T-cell (primary cell): ENCODE measurements around the gene BCAM. TPM values are rescaled to one million over a fixed set of nuclear protein-coding genes. Genes with fewer than 3 reads are reported as not detected.

ENCODE experiments used
- ATAC-seq, 4 experiments: fragments of 200-7000 bp in 3 of 4; fragments of 150-1000 bp in 1 of 4; cut with Tn5 transposase; replicated peaks in 1 of 4; 1 replicate in 3 of 4; 2 replicates in 1 of 4; pipeline ENCODE4 v1.10.0; 2021; ENCODE audit warnings: moderate library complexity in 3 of 4, mild to moderate bottlenecking in 2 of 4, moderate number of reproducible peaks in 1 of 4
- CTCF ChIA-PET, 2 donors: fragments of 300-600 bp; sonication (Branson Sonifier 250); formaldehyde crosslinking; loops; one replicate each; lab custom pipeline; 2022; ENCODE audit warnings: antibody characterized with exemption in 2 of 2; lab: Charles Lee
- POLR2A ChIA-PET, 2 donors: fragments of 300-600 bp; sonication (Branson Sonifier 250); formaldehyde crosslinking; loops; one replicate each; lab custom pipeline; 2022; ENCODE audit warnings: antibody characterized with exemption in 2 of 2; lab: Charles Lee
- DNase-seq, 35 experiments: peaks; one replicate each; pipeline versions ENCODE4 v3.0.0 to v3.0.0-alpha.2; 2013 to 2023
- H3K27ac ChIP-seq: one replicate; pipeline ENCODE4 v1.5.1; 2013; ENCODE audit warnings: low read length
- H3K27me3 ChIP-seq, 2 experiments: replicated peaks in 1 of 2; 1 replicate in 1 of 2; 2 replicates in 1 of 2; pipeline versions ENCODE4 v1.6.1 to v1.7.0; 2013; ENCODE audit warnings: low read length in 1 of 2, mixed read lengths in 1 of 2; ENCODE audit not compliant: control insufficient read depth in 2 of 2, insufficient read depth in 2 of 2; ENCODE audit errors: extremely low read depth in 1 of 2
- H3K36me3 ChIP-seq, 2 donors: 1 replicate in 1 of 2; 2 replicates in 1 of 2; pipeline versions ENCODE4 v1.6.1 to v1.7.0; 2013; ENCODE audit warnings: low read length in 1 of 2; ENCODE audit not compliant: control insufficient read depth in 2 of 2, insufficient read depth in 1 of 2; ENCODE audit errors: extremely low read depth in 1 of 2
- H3K4me1 ChIP-seq, 2 experiments: 1 replicate in 1 of 2; 2 replicates in 1 of 2; pipeline versions ENCODE4 v1.6.1 to v1.7.0; 2013; ENCODE audit warnings: low read length in 2 of 2, mixed read lengths in 1 of 2; ENCODE audit not compliant: insufficient read depth in 2 of 2, control insufficient read depth in 1 of 2; ENCODE audit errors: extremely low read depth in 1 of 2
- H3K4me3 ChIP-seq, 2 donors: 1 replicate in 1 of 2; 2 replicates in 1 of 2; pipeline versions ENCODE4 v1.5.1 to v1.7.0; 2013; ENCODE audit warnings: mild to moderate bottlenecking in 2 of 2, low read length in 1 of 2, moderate library complexity in 1 of 2; ENCODE audit not compliant: control insufficient read depth in 1 of 2; ENCODE audit errors: extremely low read depth in 1 of 2
- H3K9me3 ChIP-seq: 2 replicates; pipeline ENCODE4 v1.7.0; 2013
- H3K27ac Mint-ChIP-seq, 2 donors: one replicate each; pipeline ENCODE4 v1.8.0; 2020 to 2021; ENCODE audit warnings: mild to moderate bottlenecking in 2 of 2, mixed read lengths in 2 of 2
- H3K27me3 Mint-ChIP-seq, 2 donors: one replicate each; pipeline ENCODE4 v1.8.0; 2021 to 2022; ENCODE audit warnings: mixed read lengths in 2 of 2
- H3K36me3 Mint-ChIP-seq: one replicate; pipeline ENCODE4 v1.8.0; 2021; ENCODE audit warnings: mixed read lengths
- H3K4me1 Mint-ChIP-seq, 3 donors: one replicate each; pipeline ENCODE4 v1.8.0; 2020 to 2022; ENCODE audit warnings: mixed read lengths in 3 of 3, mild to moderate bottlenecking in 1 of 3
- H3K4me3 Mint-ChIP-seq, 3 donors: one replicate each; pipeline ENCODE4 v1.8.0; 2020 to 2022; ENCODE audit warnings: mild to moderate bottlenecking in 3 of 3, mixed read lengths in 3 of 3, moderate library complexity in 3 of 3
- H3K9me3 Mint-ChIP-seq, 3 donors: one replicate each; pipeline ENCODE4 v1.8.0; 2020 to 2022; ENCODE audit warnings: mixed read lengths in 3 of 3
- WGBS: methylation state at CpG from one replicate; pipeline ENCODE4 v1.1.5; 2013; ENCODE audit warnings: missing lambda C conversion rate; ENCODE audit not compliant: insufficient coverage; 5-methylcytosine and 5-hydroxymethylcytosine counted together
- total RNA-seq, 35 experiments: library from RNA in 6 of 35; stranded (reverse) in 6 of 35; fragments of 120-200 nt in 1 of 35; gene quantifications; one replicate each; pipeline versions ENCODE4 v1.2.1 to v1.2.4 and lab custom pipeline; 2013 to 2026

The BCAM gene
- total RNA-seq, 5 donors from 2014 or later (not counting 1 experiment from before 2014, with no cell fraction given), result 0.39 to 1.0 (median 0.87) TPM; not detected in 1

- H3K36me3 ChIP-seq, result no peaks in the 10 kb centered on the region
- no CpG with 5 or more reads among the region's 2 CpGs for WGBS
- no peak overlapping the region for H3K27ac ChIP-seq
- Mint-ChIP-seq H3K27ac (no peak overlapping the region), H3K4me3 (no peak overlapping the region), H3K27me3 (peaks cover 0 to 3% of the 10 kb centered on the region in 2 donors), H3K9me3 (no peaks in the 10 kb centered on the region), H3K36me3 (no peaks in the 10 kb centered on the region), H3K4me1 (no peaks in the 10 kb centered on the region)
- peaks cover 0 to 12% of the 10 kb centered on the region in 2 experiments for H3K27me3 ChIP-seq
- H3K9me3 ChIP-seq, result no peaks in the 10 kb centered on the region
- ChIA-PET CTCF (no interaction called here), POLR2A (no interaction called here)
- ATAC-seq (no peak), DNase-seq (no peak)
- no peak overlapping the region for H3K4me3 ChIP-seq
- no peaks in the 10 kb centered on the region for H3K4me1 ChIP-seq
Measured at GRCh38 chr19:44863990-44864389, 55.1 kb downstream of the BCAM start.

GRCh38 chr19:44865196-44865767 is 56.4 kb downstream of the BCAM start:
- H3K36me3 ChIP-seq, result no peaks in the 10 kb centered on the region
- Mint-ChIP-seq H3K36me3 (no peaks in the 10 kb centered on the region), H3K4me3 (no peak overlapping the region), H3K4me1 (no peaks in the 10 kb centered on the region), H3K9me3 (no peaks in the 10 kb centered on the region), H3K27ac (no peak overlapping the region), H3K27me3 (peaks cover 0 to 3% of the 10 kb centered on the region in 2 donors)
- DNase-seq (no peak), ATAC-seq (no peak)
- no peak overlapping the region for H3K4me3 ChIP-seq
- CTCF ChIA-PET, result no interaction called here
- peaks cover 0 to 11% of the 10 kb centered on the region in 2 experiments for H3K27me3 ChIP-seq
- no peaks in the 10 kb centered on the region for H3K9me3 ChIP-seq
- 88% methylated on average over 20 of the region's 27 CpGs for WGBS
- no peak overlapping the region for H3K27ac ChIP-seq
- H3K4me1 ChIP-seq, result no peaks in the 10 kb centered on the region
- POLR2A ChIA-PET, result no interaction called here

GRCh38 chr19:44866664-44867063 is 57.8 kb downstream of the BCAM start:
- ATAC-seq (no peak), DNase-seq (no peak)
- ChIA-PET CTCF (interaction anchor here (0.6 kb wide), 2 partner anchors 9 to 1232 kb away, joined by 4 read pairs; no protein-coding TSS in a partner anchor), POLR2A (no interaction called here)
- Mint-ChIP-seq H3K4me3 (no peak overlapping the region), H3K4me1 (no peaks in the 10 kb centered on the region), H3K36me3 (no peaks in the 10 kb centered on the region), H3K27ac (no peak overlapping the region), H3K27me3 (no peaks in the 10 kb centered on the region), H3K9me3 (no peaks in the 10 kb centered on the region)
- no peaks in the 10 kb centered on the region for H3K4me1 ChIP-seq
- no peak overlapping the region for H3K27ac ChIP-seq
- peaks cover 0 to 11% of the 10 kb centered on the region in 2 experiments for H3K27me3 ChIP-seq
- no peak overlapping the region for H3K4me3 ChIP-seq
- 70% methylated on average over 4 of the region's 4 CpGs for WGBS
- no peaks in the 10 kb centered on the region for H3K9me3 ChIP-seq
- no peaks in the 10 kb centered on the region for H3K36me3 ChIP-seq

GRCh38 chr19:44867578-44867977 is 58.7 kb downstream of the BCAM start:
- no peak overlapping the region for H3K27ac Mint-ChIP-seq
- Histone ChIP-seq H3K4me3 (no peak overlapping the region), H3K27me3 (peaks cover 0 to 7% of the 10 kb centered on the region in 2 experiments), H3K36me3 (no peaks in the 10 kb centered on the region), H3K9me3 (no peaks in the 10 kb centered on the region), H3K4me1 (no peaks in the 10 kb centered on the region), H3K27ac (no peak overlapping the region)
- DNase-seq (no peak), ATAC-seq (no peak)
- 83% methylated on average over 11 of the region's 12 CpGs for WGBS
- H3K9me3 Mint-ChIP-seq, result no peaks in the 10 kb centered on the region
- H3K4me3 Mint-ChIP-seq, result no peak overlapping the region
- no peaks in the 10 kb centered on the region for H3K36me3 Mint-ChIP-seq
- ChIA-PET CTCF (interaction anchor here in 1 of 2 donors (0.6 kb wide), 1 partner anchor 1160 kb away, joined by 4 read pairs; no protein-coding TSS in a partner anchor), POLR2A (no interaction called here)
- H3K4me1 Mint-ChIP-seq, result no peaks in the 10 kb centered on the region
- no peaks in the 10 kb centered on the region for H3K27me3 Mint-ChIP-seq

DNA sequence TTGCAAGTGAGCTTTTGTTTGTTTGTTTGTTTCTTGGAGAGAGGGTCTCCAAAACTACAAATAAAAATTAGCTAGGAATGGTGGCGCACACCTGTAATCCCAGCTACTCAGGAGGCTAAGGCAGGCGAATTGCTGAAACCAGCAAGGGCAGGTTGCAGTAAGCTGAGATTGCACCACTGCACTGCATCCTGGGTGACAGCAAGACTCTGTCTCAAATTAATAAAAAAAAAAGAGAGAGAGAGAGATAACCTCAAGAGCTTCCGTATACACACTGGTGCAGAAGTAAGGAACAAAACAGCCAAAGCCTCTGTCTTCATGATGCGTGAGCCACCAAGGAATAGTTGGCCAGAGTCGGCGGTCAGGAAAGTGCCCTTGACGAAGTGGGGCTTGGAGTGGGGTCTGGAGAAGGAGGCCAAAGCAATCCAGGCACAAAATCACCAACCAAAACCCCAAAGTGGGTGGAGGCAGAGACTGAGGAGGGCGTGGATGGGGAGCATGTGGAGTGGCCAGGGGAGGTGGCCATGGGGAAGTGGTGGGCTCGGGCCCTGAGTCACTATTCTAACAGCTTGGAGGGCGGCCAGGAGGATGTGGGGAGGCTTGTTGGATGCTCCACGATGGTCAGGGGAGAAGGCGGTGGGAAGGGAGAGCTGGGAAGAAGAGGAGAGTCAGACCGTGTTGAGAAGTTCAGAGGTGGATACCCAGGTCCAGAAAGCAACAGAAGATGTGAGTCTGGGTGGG is 61.0 kb downstream of the BCAM start:
- Histone ChIP-seq H3K36me3 (no peaks in the 10 kb centered on the region), H3K4me3 (no peak overlapping the region), H3K27ac (no peak overlapping the region), H3K4me1 (no peaks in the 10 kb centered on the region), H3K27me3 (peaks cover 0 to 15% of the 10 kb centered on the region in 2 experiments), H3K9me3 (no peaks in the 10 kb centered on the region)
- H3K27me3 Mint-ChIP-seq, result peaks cover 0 to 2% of the 10 kb centered on the region in 2 donors
- DNase-seq (no peak), ATAC-seq (no peak)
- no peak overlapping the region for H3K27ac Mint-ChIP-seq
- no peaks in the 10 kb centered on the region for H3K9me3 Mint-ChIP-seq
- POLR2A ChIA-PET, result no interaction called here
- WGBS, result 28% methylated on average over 5 of the region's 13 CpGs
- H3K36me3 Mint-ChIP-seq, result no peaks in the 10 kb centered on the region
- CTCF ChIA-PET, result interaction anchor here (0.7 kb wide), 2 partner anchors 67 to 212 kb away, joined by 3 to 4 read pairs; no protein-coding TSS in a partner anchor
- H3K4me1 Mint-ChIP-seq, result no peaks in the 10 kb centered on the region
- no peak overlapping the region for H3K4me3 Mint-ChIP-seq
